Kidney epithelial cell (primary cell): Measurements from ENCODE around the gene MLNR. TPM values are rescaled to one million over a fixed set of nuclear protein-coding genes. Genes with fewer than 3 reads are reported as not detected.

Experiments
- DNase-seq: peaks from one replicate; pipeline ENCODE4 v3.0.0-alpha.2; 2010; ENCODE audit warnings: low read depth
- H3K27me3 ChIP-seq: 2 replicates; pipeline ENCODE4 v1.6.0; 2011; ENCODE audit warnings: low read length; ENCODE audit not compliant: control insufficient read depth, insufficient read depth
- H3K36me3 ChIP-seq: 2 replicates; pipeline ENCODE4 v1.5.1; 2011; ENCODE audit warnings: low read length; ENCODE audit not compliant: control insufficient read depth, insufficient read depth
- H3K4me3 ChIP-seq: 2 replicates; pipeline ENCODE4 v1.5.1; 2011; ENCODE audit warnings: low read depth, mild to moderate bottlenecking, control low read depth, low read length
- CTCF ChIP-seq: IDR thresholded peaks from 2 replicates; pipeline ENCODE4 v1.5.1; 2011; ENCODE audit warnings: mild to moderate bottlenecking, moderate library complexity, low read length, control low read depth, inconsistent platforms; ENCODE audit not compliant: insufficient read depth, poor library complexity, severe bottlenecking
- total RNA-seq: library from RNA; depleted of rRNA; stranded (reverse); fragments of >200 nt; gene quantifications from 2 replicates; pipeline ENCODE4 v1.2.3, GENCODE V29; 2015

The MLNR gene
- total RNA-seq, 1 donor from 2014 or later = not detected

- no peak for TF ChIP-seq CTCF
- Histone ChIP-seq H3K36me3 (no peaks in the 10 kb centered on the region), H3K4me3 (no peak overlapping the region), H3K27me3 (no peaks in the 10 kb centered on the region)
- no peak for DNase-seq
Observed at GRCh38 chr13:49234741-49235140, 14.6 kb downstream of the MLNR start.

GRCh38 chr13:49235856-49236431, 15.8 kb downstream of the MLNR start:
- Histone ChIP-seq H3K27me3 (no peaks in the 10 kb centered on the region), H3K36me3 (no peaks in the 10 kb centered on the region), H3K4me3 (no peak overlapping the region)
- DNase-seq = no peak
- TF ChIP-seq CTCF = no peak

- no peak for DNase-seq
- H3K4me3 ChIP-seq = no peak overlapping the region
- H3K27me3 ChIP-seq = no peaks in the 10 kb centered on the region
- TF ChIP-seq CTCF = no peak
- no peaks in the 10 kb centered on the region for H3K36me3 ChIP-seq
Observed at GRCh38 chr13:49238621-49239020, 18.5 kb downstream of the MLNR start.

GRCh38 chr13:49240017-49240416, 19.9 kb downstream of the MLNR start:
- Histone ChIP-seq H3K4me3 (no peak overlapping the region), H3K27me3 (no peaks in the 10 kb centered on the region), H3K36me3 (no peaks in the 10 kb centered on the region)
- no peak for DNase-seq
- TF ChIP-seq CTCF = peak; percentile 47

GRCh38 chr13:49241296-49241695, 21.2 kb downstream of the MLNR start:
- DNase-seq = no peak
- H3K4me3 ChIP-seq = no peak overlapping the region
- no peaks in the 10 kb centered on the region for H3K27me3 ChIP-seq
- no peaks in the 10 kb centered on the region for H3K36me3 ChIP-seq
- TF ChIP-seq CTCF = no peak

GRCh38 chr13:49245101-49245500, 25.0 kb downstream of the MLNR start:
- Histone ChIP-seq H3K27me3 (no peaks in the 10 kb centered on the region), H3K4me3 (no peak overlapping the region), H3K36me3 (no peaks in the 10 kb centered on the region)
- no peak for DNase-seq
- TF ChIP-seq CTCF = no peak
